Renal cortex interstitium (tissue), 11 donors: ENCODE data around the gene PSMC5. TPM values are rescaled to one million over a fixed set of nuclear protein-coding genes. Genes with fewer than 3 reads are reported as not detected.

Experiments
- DNase-seq, 11 donors: peaks; one replicate each; pipeline ENCODE4 v3.0.0-alpha.2; 2013; ENCODE audit warnings: low read depth in 9 of 11, low spot score in 4 of 11; ENCODE audit errors: extremely low read depth in 1 of 11
- polyA plus RNA-seq, 3 donors: library from polyadenylated mRNA; unstranded; fragments of 120-200 nt; gene quantifications; one replicate each; pipeline ENCODE4 v1.2.1, GENCODE V29; 2013; ENCODE audit not compliant: insufficient read length in 3 of 3

The PSMC5 gene
- polyA plus RNA-seq, 3 donors, result 175 to 204 (median 203) TPM

DNA sequence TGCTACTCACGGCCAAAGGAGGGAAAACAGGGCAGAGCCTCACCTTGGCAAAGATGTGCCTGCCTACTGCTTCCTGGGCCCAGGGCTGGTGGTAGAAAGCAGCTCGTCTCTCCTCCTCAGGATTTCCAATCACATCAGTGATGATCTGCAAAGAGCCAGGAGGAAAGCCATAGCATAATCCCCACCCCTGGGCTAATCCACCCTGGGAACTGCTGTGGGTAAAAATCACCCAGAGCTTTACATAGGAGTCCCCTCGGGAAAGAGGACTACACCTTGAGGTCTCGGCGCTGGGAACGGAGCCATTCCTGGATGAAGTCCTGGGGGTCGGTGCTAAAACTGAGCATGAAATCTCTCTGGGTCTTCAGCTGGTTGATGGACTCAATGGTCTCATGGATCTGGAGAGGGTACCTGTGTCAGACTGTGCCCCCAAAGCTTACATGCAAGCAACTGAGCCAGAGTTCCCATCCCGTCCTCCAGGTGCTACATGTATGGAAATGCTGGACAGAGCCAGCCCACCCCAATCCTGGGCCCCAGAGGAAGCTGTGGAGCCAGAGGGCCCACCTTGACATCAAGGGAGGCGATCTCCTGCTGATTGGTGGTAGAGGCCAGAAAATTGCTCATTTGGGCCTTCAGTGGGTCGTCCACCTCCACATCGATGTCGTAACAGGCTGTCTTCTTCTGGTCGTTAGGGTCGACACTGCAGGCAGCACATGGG is 6.0 kb downstream of the PSMC5 start:
- no peak for DNase-seq

DNA sequence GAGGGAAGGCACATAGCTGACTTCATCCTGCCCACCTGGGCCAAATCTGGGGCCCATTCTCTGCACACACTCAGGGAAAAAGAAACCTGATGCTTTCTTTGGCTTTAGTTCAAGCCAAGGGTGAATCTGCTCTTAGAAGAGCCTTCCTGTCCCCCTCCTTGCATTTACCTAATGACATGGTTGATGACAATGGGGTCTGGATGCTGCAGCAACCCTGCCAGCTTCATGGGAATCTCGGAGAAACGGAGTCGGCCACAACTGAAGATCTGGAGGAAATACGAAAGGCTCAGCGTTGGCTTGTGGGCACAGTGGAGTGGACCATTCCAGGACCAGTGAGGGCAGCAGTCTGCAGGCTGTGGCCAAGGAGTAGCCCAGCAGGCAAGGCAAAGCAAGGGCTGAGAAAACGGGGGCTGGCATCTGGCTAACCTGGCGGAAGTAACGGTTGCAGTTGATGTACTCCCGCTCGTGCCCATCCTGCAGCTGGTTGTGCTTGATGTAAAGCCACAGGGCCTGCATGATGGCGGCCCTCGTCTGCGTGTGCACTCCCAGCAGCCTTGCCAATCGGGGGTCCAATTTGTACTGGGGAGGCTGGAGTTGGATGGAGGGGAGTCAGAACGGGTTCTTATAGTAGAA is 6.6 kb downstream of the PSMC5 start:
- DNase-seq, result no peak

DNA sequence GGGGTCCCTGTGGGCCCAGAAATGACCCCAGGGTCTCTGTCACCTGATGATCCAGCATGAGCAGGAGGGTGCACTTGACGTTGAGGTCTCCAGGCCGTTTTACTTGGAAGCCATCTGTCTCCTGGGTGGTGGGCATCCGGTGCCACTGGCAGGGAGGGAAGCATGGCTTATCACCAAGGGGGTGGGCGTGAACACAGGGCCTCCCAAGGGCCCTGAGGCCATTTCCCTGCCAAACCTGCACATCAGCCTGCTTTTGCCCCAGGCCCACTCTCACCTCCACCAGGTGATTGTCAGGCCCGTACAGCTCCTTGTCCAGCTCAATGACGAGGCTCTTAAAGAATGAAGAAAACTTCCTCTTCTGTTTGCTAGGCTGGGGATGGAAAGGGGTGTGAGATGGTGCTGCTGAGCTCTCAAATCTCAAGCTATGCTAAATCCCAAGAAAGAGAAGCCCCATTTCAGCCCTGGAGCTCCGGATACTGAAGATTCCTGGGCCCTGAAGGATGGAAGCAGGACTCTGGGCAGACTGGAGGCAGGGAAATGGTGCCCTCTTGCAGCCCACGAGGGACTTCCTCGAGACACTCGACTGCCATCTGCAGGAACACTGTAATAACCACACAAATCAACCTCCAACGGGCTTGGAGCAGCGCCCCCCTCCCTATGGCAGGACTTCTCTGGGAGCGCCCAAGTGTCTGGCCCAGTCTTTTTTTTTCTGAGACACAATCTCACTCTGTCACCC is 7.4 kb downstream of the PSMC5 start:
- peak in 3 of 11 donors; percentile 22 to 55 (median 28) for DNase-seq

DNA sequence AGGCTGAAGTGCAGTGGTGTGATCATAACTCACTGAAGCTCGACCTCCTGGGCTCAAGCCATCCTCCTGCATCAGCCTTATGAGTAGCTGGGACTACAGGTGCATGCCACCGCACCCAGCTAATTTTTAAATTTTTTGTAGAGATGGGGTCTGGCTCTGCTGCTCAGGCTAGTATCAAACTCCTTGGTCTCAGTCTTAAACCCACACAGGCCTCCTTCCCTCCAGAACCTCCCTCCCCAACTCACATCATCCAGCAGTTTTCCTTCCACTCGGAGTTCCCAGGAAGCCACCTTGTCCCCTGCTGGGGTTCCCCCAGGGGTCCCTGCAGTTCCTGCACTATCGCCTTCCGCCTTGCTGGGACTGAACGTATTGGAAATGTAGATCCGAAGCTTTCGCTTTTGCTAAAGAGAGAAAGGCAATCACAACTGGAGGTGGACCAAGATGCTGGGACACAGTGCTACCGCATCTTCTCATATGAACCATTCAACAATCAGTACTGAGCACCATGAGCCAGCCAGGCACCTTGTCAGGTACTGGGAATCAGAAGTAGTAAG is 8.0 kb downstream of the PSMC5 start:
- no peak for DNase-seq

DNA sequence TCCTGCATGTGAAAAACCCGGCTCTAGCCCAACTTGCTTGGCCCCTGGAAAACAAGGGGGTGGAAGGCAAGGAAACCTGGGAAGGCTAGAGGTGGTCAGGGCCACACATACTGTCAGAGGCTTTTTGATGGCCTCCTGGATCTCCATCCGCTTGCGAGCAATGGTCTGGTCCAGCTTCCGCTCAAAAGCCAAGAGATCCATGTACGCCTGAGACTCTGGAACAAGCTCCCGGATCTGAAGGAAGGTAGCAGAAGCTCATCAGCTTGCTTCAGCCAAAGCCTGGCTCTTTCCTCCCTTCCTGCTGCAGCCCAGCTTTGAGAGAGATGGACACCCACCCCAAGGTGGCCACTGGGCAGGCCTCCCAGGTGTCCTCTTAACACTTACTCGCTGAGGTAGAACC is 9.6 kb downstream of the PSMC5 start:
- DNase-seq, result no peak

DNA sequence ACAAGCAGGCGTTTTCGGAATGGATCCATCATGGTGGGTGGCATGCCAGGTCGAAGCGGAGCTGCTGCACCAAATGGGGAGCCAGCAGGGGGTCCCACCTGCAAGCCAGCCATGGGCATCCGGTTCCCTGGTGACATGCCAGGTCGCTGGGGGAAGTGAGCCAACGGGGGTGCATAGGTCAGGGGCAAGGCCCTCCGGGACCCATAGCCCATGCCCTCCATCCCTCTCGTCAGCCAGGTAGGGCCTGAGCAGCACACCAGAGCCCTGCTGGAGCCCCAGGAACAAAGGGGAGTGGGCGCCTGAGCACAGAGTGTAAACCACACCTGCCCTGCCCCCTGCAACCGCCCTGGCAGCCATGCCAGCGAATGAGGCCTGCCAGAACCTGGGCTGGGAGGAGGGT is 10.2 kb downstream of the PSMC5 start:
- no peak for DNase-seq

DNA sequence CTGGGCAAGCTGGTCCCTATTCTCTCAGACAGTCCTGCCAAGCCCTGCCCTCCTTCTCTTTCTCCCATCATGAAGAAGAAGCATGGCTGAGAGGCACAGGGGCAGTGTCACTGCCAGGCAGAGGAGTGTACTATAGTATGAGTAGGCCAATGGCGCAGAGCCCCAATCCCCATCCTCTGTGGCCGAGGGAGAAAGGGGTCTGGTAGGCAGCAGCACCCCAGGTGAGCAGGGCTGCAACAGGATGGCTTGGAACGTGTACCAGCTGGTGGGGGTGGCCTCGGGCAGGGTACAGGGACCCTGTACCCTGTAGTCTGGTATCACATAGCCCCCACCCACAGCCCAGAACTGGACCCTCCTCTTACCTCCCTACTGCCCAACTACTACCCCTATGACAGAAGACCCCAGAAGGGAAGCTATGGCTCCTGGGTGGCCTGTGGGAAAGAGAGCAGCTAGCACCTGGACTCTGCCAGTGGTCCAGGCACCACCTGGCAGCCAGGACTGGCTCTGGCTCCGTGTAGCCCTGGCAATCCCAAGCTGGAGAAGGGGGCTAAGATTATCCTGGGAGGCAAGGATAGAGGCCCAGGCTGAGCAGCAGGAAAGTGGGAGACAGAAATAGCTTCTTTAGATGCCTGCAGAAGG is 10.8 kb downstream of the PSMC5 start:
- DNase-seq, result no peak

DNA sequence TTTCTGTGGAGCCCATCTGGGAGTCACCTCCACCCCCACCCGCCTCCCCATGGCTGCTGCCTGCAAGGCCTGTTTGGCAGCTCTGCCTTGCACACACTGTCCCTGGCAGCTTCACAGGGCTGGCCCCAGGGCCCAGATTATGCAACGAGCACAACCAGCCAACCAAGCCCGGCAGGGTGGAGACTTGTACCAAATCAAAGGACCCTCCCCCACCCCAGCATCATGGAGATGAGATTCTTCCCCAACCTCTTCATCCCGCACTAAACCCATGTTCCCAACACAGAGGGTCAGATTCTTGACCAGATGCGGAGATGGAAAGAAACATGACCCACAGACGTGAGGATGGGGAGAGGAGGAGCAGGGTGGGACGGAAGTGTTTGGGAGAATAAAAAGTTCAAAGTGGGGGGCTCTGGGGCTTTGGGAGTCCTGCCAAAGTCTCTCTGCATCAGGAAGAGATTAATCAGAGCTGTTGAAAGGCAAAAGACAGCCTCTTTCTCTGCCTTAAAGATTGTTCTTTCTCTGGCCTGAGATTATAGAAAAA is 11.5 kb downstream of the PSMC5 start:
- peak in 3 of 11 donors; percentile 21 to 54 (median 49) for DNase-seq

DNA sequence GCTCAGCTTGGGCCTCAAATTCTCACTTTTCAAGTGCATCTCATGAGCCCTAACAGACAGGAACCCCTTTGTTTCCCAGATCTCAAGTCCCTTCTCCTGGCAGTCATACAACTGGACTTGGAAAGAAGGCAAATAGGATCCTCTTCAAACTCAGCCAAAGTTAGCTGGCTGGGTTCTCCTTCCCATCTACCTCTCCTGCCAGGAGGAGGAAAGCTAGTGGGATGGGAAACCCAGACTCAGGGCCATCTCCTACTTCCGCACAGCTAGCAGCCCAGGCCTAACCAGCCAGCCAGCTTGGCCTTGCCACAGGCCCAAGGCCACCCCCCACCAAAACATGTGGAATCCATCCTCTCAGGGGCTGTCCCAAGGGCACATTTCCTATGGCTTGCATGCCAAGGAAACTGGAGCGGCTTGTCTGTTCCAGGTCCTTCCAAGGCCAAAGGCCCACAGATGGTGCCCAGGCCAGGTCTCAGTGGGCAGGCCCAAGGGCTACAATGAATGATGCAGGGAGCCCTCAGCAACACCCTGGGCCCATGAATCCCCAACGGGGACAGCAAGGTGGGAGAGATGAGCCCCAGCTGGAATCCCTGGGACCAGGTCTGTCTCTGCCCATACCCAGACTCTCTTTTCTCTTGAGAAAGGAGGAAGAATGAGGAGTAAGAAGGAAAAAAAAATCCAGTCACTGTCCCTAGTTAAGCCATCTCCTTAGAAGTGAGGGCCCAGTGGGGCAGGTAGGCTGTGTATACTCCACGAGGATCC is 13.5 kb downstream of the PSMC5 start:
- no peak for DNase-seq

DNA sequence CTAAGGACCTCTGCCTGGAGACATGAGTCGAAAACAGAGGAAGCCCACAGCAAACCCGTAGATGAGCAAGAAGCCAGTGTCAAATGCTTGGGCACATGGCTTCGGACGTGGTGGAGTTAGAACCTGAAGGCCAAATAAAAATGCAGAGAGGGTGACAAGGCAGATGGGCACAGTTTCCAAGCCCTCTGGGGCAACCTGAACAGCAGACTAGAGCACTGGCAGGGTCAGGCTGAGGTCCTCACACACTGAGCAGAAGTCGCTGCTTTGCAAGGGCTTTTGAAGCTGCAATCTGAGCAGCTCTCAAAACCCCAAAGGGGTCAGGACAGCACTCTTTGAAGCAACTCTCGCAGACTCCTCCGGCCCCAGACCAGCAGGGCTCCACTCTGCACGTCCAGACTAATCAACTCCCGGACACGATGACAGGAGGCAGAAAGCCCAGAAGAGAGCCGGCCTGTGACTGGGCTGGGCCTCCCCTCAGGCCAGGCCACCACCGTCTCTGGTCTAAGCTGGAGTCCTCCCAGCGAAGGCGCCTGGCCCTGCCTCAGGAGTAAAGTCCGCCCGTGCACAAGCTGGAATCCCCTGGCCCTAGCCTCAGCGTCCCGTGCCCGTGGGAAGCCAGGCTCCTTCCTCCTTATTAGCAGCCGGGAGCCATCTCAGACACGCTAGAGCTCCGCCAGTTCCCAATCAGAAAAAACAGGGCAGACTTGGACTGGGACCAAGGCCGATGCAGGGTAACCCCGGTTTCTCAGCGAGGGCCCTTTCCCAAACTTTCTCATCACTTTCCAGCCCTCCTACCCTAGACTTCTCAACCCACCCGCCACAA is 14.3 kb downstream of the PSMC5 start:
- DNase-seq, result peak in 2 of 11 donors; percentile 26 to 29

DNA sequence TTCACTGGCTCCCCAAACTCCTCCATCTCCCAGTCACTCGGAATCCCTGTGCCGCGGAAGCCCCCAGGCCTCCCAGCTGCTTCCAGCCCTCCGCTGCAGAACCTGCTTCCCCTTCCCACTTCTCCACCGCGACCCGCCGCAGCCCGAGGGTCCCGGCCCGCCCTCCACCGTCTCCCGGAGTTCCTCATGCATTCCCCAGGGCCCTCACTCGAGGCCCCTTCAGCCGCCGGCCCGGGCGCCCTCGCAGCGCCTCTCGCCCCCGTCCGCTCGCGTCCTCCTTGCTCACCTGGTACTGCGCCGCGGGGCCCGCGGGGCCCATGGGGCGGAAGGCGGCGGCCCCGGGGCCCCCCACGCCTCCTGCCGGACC is 14.9 kb downstream of the PSMC5 start:
- peak in 2 of 11 donors; percentile 33 to 38 for DNase-seq

DNA sequence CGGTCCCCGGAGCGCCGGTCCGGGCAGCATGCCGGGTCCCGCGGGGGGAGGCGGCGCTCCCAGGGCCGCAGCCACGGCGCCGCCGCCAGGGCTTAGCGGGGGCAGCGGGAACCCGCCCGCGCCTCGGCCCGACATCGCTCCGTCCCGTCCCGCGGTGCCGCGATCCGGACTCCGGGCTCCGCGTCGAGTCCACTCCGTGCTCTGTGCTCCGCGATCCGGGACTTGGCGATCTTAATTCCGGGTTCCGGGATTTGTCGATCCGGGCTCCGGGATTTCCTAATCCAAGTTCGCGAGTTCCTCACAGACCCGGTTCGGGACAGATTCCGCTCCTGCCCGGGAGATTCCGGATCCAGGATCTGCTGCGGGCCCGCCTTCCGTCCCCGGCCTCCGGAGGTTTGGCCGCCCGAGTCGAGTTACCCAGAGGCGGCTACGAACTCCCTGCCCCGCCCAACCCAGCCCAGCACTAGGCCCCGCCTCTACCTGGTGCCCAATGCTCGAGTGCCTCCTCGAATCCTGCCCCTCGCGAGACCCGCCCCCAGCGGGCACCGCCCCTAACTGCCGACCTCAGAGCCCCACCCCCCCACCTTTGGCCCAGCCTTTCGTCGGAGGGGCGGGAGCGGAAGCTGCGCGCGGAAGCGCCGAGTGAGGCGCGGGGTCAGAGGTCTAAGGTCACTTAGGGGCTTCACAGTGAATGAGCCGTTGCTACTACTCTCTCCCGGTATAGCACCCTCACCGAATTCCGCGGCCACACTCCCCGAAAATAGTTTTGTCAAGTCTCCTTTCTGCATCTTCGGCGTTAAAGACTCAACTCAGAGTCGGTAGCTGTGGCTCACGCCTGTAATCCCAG is 15.5 kb downstream of the PSMC5 start, which contains the start of gene SMARCD2:
SMARCD2 (minus strand) TSS at position 146 of the 847 bp plus-strand sequence; CDS start at position 135, 11 bp downstream.
- peak; percentile 95 to 98 (median 97) for DNase-seq

DNA sequence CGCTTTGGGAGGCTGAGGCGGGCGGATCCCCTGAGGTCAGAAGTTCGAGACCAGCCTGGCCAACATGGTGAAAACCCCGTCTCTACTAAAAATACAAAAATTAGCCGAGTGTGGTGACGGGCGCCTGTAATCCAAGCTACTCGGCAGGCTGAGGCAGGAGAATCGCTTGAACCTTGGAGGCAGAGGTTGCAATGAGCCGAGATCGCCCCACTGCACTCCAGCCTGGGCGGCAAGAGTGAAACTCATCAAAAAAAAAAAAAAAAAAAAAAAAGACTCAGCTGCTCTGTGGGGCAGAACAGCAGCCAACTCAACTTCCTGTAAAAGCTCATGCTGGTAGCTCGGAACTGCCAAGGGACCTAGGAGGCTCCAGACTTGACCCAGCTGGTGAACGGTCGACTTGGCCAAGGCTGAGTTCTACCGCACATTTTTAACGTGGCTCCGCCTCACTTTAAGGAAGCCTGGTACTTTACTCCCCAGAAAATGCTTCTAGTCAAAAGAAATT is 16.2 kb downstream of the PSMC5 start:
- peak in 1 of 11 donors; percentile 26 for DNase-seq

DNA sequence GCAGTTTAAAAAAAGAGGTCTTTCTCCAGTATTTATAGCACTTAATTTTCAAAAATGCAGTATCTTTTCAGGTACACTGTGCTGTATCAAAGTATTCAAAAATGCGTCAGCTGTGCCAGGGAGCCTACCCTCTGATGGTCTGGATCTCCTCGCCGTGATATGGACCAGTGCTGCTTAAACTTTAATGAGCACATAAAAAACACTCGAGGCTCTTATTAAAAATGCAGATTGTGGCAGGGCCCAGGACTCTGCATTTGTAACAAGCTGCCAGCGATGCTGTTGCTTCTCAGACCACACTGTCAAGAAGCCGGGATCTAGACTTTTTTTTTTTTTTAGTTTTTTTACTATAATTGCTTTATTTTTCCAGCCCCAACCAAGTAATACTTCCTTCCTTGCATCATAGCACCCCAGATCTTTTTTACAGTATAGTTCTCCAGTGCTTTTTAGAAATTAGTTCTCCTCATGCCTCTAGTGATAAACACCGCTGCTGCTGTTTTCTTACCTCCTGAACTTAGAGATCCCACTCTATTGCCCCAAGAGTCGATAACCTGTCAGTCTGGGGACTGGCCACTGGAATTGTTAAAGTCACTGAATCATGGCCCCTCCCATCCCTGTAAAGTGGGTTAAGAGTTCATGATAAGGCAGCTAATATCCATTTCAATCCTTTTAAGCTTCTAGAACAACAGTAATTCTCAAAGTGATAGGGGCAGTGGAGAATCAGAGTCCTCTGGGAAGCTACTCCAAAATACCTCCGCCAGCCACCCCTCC is 16.9 kb downstream of the PSMC5 start:
- no peak for DNase-seq

DNA sequence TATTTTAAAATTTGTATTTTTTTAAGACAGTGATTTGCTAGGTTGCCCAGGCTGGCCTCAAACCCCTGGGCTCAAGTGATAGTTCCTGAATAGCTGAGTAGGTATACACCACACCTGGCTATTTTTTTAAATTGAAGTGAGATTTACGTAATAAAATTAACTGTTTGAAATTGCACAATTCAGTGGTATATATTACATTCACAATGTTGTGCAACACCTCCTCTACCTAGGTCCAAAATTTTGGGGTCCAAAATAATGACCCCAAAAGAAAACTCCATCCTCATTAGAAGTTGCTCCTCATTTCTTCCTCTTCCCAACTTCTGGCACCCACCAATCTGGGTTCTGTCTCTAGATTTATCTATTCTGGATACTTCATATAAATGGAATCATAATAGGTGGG is 18.3 kb downstream of the PSMC5 start:
- no peak for DNase-seq
